ENCODE data around the gene MRPL43. TPM values are rescaled to one million over a fixed set of nuclear protein-coding genes. Genes with fewer than 3 reads are reported as not detected.
A peak's percentile ranks its signal among the peaks of the same experiment; 100 is the strongest.

Gene MRPL43
- total and polyA plus RNA-seq, 9 of the 15 experiments (the other 6 are each of a cell fraction or from before 2014, with no cell fraction given), result 15.1 to 63.7 (median 37.2) TPM

DNA sequence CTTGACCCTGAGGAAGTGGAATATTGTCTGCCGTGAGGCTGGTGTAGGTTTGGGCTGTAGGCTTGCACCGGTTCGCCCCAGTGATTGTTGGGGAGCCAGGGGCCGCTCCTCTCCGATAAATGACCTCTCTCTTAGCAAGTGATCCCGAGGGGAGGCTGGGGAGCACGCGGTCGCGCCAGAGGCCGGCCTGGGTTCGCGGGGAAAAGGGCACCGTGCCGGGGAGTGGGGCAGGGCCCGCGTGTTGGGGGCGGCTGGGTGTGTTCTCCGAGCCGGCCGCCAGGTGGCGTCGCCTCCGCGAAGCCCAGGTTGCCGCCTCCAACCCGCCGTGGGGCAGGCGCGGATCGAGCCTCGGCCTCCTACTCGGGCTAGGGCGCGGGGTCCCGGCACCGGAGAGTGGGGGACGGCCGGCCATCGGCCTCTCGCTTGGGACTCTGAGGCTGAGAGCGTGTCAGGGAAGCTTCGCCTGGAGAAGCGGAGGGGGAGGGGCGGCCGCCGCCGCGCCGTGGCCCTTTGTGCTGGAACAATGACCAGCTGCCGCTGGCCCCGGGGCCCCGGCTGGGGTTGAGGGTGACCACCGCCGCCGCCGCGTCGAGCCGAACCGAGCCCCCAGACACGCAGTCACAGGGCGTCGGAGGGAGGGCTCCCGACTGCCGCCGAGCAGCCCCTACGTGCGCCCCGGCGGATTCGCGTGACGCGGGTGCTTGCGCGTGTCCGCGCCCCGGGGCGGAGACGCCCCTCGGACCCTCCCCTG lies 11.9 kb upstream of the MRPL43 start (continued):
- TF ChIP-seq POU5F1 (IDR thresholded peaks at IDR 0.05; ENCODE audit: borderline replicate concordance, low read depth, low read length, partially characterized antibody) (no peak), CBX2 (IDR thresholded peaks at IDR 0.05; ENCODE audit: insufficient read depth, low read length, poor library complexity, severe bottlenecking) (no peak), MCM2 (IDR thresholded peaks at IDR 0.05; ENCODE audit: low read depth) (no peak), ZNF184 (CRISPR knock-in tag; IDR thresholded peaks at IDR 0.05) (no peak), ZNF444 (CRISPR knock-in tag; IDR thresholded peaks at IDR 0.05) (no peak), DIDO1 (tag; IDR thresholded peaks at IDR 0.05; ENCODE audit: low read depth) (no peak), MEF2D (tag; conservative IDR thresholded peaks at IDR 0.05; ENCODE audit: low read depth) (no peak), ZNF764 (CRISPR knock-in tag; IDR thresholded peaks at IDR 0.05; ENCODE audit: low read depth) (no peak), NR2F6 (CRISPR knock-in tag; IDR thresholded peaks at IDR 0.05) (no peak), KLF13 (tag; IDR thresholded peaks at IDR 0.05; ENCODE audit: borderline replicate concordance, low read depth) (0 out of 2 replicates have a peak, but pooled peaks have one; percentile 30), PCBP2 (IDR thresholded peaks at IDR 0.05; ENCODE audit: low read depth, low read length, poor library complexity, severe bottlenecking) (no peak), POLR3G (IDR thresholded peaks at IDR 0.05; ENCODE audit: extremely low read depth, insufficient read length, insufficient replicate concordance) (no peak), FOXP1 (CRISPR knock-in tag; IDR thresholded peaks at IDR 0.05) (no peak), TARDBP (IDR thresholded peaks at IDR 0.05) (peak; percentile 52), SRSF1 (IDR thresholded peaks at IDR 0.05; ENCODE audit: low read depth, low read length) (no peak), NR2C1 (IDR thresholded peaks at IDR 0.05) (no peak), NR2C1 (tag; IDR thresholded peaks at IDR 0.05) (no peak), PHTF2 (CRISPR knock-in tag; IDR thresholded peaks at IDR 0.05) (no peak), JUNB (CRISPR knock-in tag; conservative IDR thresholded peaks at IDR 0.05) (no peak), NR2C2 (CRISPR knock-in tag; IDR thresholded peaks at IDR 0.05) (no peak), NR2C2 (tag; IDR thresholded peaks at IDR 0.05) (no peak; the same call in none of the 2 replicates), XRCC4 (IDR thresholded peaks at IDR 0.05; ENCODE audit: extremely low read depth, insufficient read depth, insufficient read length) (no peak), EWSR1 (IDR thresholded peaks at IDR 0.05; ENCODE audit: borderline replicate concordance, low read depth, partially characterized antibody) (no peak), SMARCC2 (IDR thresholded peaks at IDR 0.05; ENCODE audit: low read depth) (no peak), NUFIP1 (IDR thresholded peaks at IDR 0.05; ENCODE audit: partially characterized antibody) (no peak)
- TF ChIP-seq, protein P1, sequence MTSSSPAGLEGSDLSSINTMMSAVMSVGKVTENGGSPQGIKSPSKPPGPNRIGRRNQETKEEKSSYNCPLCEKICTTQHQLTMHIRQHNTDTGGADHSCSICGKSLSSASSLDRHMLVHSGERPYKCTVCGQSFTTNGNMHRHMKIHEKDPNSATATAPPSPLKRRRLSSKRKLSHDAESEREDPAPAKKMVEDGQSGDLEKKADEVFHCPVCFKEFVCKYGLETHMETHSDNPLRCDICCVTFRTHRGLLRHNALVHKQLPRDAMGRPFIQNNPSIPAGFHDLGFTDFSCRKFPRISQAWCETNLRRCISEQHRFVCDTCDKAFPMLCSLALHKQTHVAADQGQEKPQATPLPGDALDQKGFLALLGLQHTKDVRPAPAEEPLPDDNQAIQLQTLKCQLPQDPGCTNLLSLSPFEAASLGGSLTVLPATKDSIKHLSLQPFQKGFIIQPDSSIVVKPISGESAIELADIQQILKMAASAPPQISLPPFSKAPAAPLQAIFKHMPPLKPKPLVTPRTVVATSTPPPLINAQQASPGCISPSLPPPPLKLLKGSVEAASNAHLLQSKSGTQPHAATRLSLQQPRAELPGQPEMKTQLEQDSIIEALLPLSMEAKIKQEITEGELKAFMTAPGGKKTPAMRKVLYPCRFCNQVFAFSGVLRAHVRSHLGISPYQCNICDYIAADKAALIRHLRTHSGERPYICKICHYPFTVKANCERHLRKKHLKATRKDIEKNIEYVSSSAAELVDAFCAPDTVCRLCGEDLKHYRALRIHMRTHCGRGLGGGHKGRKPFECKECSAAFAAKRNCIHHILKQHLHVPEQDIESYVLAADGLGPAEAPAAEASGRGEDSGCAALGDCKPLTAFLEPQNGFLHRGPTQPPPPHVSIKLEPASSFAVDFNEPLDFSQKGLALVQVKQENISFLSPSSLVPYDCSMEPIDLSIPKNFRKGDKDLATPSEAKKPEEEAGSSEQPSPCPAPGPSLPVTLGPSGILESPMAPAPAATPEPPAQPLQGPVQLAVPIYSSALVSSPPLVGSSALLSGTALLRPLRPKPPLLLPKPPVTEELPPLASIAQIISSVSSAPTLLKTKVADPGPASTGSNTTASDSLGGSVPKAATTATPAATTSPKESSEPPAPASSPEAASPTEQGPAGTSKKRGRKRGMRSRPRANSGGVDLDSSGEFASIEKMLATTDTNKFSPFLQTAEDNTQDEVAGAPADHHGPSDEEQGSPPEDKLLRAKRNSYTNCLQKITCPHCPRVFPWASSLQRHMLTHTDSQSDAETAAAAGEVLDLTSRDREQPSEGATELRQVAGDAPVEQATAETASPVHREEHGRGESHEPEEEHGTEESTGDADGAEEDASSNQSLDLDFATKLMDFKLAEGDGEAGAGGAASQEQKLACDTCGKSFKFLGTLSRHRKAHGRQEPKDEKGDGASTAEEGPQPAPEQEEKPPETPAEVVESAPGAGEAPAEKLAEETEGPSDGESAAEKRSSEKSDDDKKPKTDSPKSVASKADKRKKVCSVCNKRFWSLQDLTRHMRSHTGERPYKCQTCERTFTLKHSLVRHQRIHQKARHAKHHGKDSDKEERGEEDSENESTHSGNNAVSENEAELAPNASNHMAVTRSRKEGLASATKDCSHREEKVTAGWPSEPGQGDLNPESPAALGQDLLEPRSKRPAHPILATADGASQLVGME (CRISPR knock-in tag; IDR thresholded peaks at IDR 0.05), result no peak
